Ascending aorta (tissue), 2 donors: Measurements from ENCODE around the gene RSRP1. TPM values are rescaled to one million over a fixed set of nuclear protein-coding genes. Genes with fewer than 3 reads are reported as not detected.

Source experiments
- DNase-seq, 2 donors: peaks; one replicate each; pipeline ENCODE4 v3.0.0-alpha.2; 2019; ENCODE audit warnings: low spot score in 2 of 2
- H3K27ac ChIP-seq, 2 donors: fragments of 200-600 bp; sonication (generic); one replicate each; pipeline ENCODE4 v1.5.1; 2016 to 2017; ENCODE audit warnings: mild to moderate bottlenecking in 1 of 2
- H3K27me3 ChIP-seq: fragments of 200-600 bp; sonication (generic); one replicate; pipeline ENCODE4 v1.5.1; 2017
- H3K36me3 ChIP-seq, 2 donors: fragments of 200-600 bp; sonication (generic); one replicate each; pipeline ENCODE4 v1.5.1; 2016
- H3K4me1 ChIP-seq, 2 donors: fragments of 200-600 bp; sonication (generic); one replicate each; pipeline ENCODE4 v1.5.1; 2016 to 2017; ENCODE audit warnings: mild to moderate bottlenecking in 1 of 2
- H3K4me3 ChIP-seq, 2 donors: fragments of 200-600 bp; sonication (generic); one replicate each; pipeline ENCODE4 v1.5.1; 2016 to 2017; ENCODE audit warnings: mild to moderate bottlenecking in 1 of 2
- H3K9me3 ChIP-seq, 2 donors: fragments of 200-600 bp; sonication (generic); one replicate each; pipeline ENCODE4 v1.5.1; 2016
- CTCF ChIP-seq, 3 experiments: fragments of 200-600 bp in 2 of 3; fragments of 450-650 bp in 1 of 3; sonication (generic) in 2 of 3; IDR thresholded peaks; one replicate each; pipeline ENCODE4 v1.5.1; 2016 to 2019; ENCODE audit warnings: antibody characterized with exemption in 3 of 3, mild to moderate bottlenecking in 1 of 3, moderate library complexity in 1 of 3
- intact Hi-C: fragments of 100-400 bp; cut with DNase I; formaldehyde crosslinking; loops from one replicate; pipeline ENCODE4 v1.15.1; 2023
- total RNA-seq: library from RNA; depleted of rRNA; stranded (reverse); fragments of >200 nt; gene quantifications from one replicate; pipeline ENCODE4 v1.1.0, GENCODE V29; 2016

RSRP1 gene
- total RNA-seq, 1 donor from 2014 or later: 126 TPM

GRCh38 chr1:25256578-25256965, 9.3 kb upstream of the RSRP1 start:
- intact Hi-C loops: no loop called here
- H3K27ac ChIP-seq: peak overlapping the region; percentile 72 to 77

GRCh38 chr1:25255706-25256577, 8.7 kb upstream of the RSRP1 start:
- Histone ChIP-seq H3K9me3 (no peaks in the 10 kb centered on the region), H3K4me3 (no peak overlapping the region), H3K36me3 (no peaks in the 10 kb centered on the region), H3K4me1 (peaks cover 0 to 20% of the 10 kb centered on the region in 2 donors), H3K27ac (peak overlapping the region; percentile 72 to 77), H3K27me3 (no peaks in the 10 kb centered on the region)
- DNase-seq: no peak
- no peak for TF ChIP-seq CTCF (IDR thresholded peaks at IDR 0.05)
- intact Hi-C loops: no loop called here

More at GRCh38 chr1:25256578-25256965, 9.3 kb upstream of the RSRP1 start:
- H3K27me3 ChIP-seq: no peaks in the 10 kb centered on the region
- H3K4me1 ChIP-seq: peaks cover 0 to 20% of the 10 kb centered on the region in 2 donors
- no peak for TF ChIP-seq CTCF (IDR thresholded peaks at IDR 0.05)
- H3K9me3 ChIP-seq: no peaks in the 10 kb centered on the region
- H3K36me3 ChIP-seq: no peaks in the 10 kb centered on the region
- DNase-seq: no peak
- H3K4me3 ChIP-seq: no peak overlapping the region

- Histone ChIP-seq H3K27ac (no peak overlapping the region), H3K36me3 (no peaks in the 10 kb centered on the region), H3K9me3 (no peaks in the 10 kb centered on the region), H3K4me3 (no peak overlapping the region), H3K4me1 (peaks cover 0 to 20% of the 10 kb centered on the region in 2 donors), H3K27me3 (no peaks in the 10 kb centered on the region)
- intact Hi-C loops: no loop called here
- no peak for DNase-seq
- no peak for TF ChIP-seq CTCF (IDR thresholded peaks at IDR 0.05)
Measured at GRCh38 chr1:25253911-25254310, 6.7 kb upstream of the RSRP1 start.

GRCh38 chr1:25247829-25248754, 838 bp upstream of the RSRP1 start:
- peak in 2 of 3 experiments; percentile 3 to 5 for TF ChIP-seq CTCF (IDR thresholded peaks at IDR 0.05)
- peak overlapping the region; percentile 96 to 100 for H3K27ac ChIP-seq
- intact Hi-C loops: loop anchor here (1.0 to 10.0 kb wide), 7 partner anchors 9 to 494 kb away; partner anchors contain the start of genes LDLRAP1, MACO1, SYF2 and TMEM50A
- H3K4me3 ChIP-seq: peak overlapping the region; percentile 69 to 99
- no peaks in the 10 kb centered on the region for H3K27me3 ChIP-seq
- no peak for DNase-seq
- H3K4me1 ChIP-seq: peaks cover 10 to 22% of the 10 kb centered on the region in 2 donors
- H3K9me3 ChIP-seq: no peaks in the 10 kb centered on the region
- peaks cover 20 to 21% of the 10 kb centered on the region in 2 donors for H3K36me3 ChIP-seq

GRCh38 chr1:25246600-25247023, 642 bp downstream of the RSRP1 start:
- TF ChIP-seq CTCF (IDR thresholded peaks at IDR 0.05): no peak
- Histone ChIP-seq H3K27ac (peak overlapping the region; percentile 96 to 100), H3K4me1 (peaks cover 10 to 22% of the 10 kb centered on the region in 2 donors), H3K36me3 (peaks cover 32 to 35% of the 10 kb centered on the region in 2 donors), H3K4me3 (peak overlapping the region; percentile 69 to 99), H3K9me3 (no peaks in the 10 kb centered on the region), H3K27me3 (no peaks in the 10 kb centered on the region)
- intact Hi-C loops: loop anchor here (1.0 to 10.0 kb wide), 7 partner anchors 7 to 496 kb away; partner anchors contain the start of genes LDLRAP1, MACO1, SYF2 and TMEM50A
- DNase-seq: no peak
